ENCODE results near the gene DMRT1.

Gene DMRT1

GRCh38 chr9:971901-972500 is 130.5 kb downstream of the DMRT1 start:
- DNase-seq (ENCODE audit: low read depth) = no peak

- no peak for DNase-seq (ENCODE audit: low read depth)
Measured at GRCh38 chr9:972501-973294, 131.2 kb downstream of the DMRT1 start.

- no peak for DNase-seq (ENCODE audit: low read depth)
Measured at GRCh38 chr9:973295-973834, 131.9 kb downstream of the DMRT1 start.

- DNase-seq (ENCODE audit: low read depth) = no peak
Measured at GRCh38 chr9:974031-974995, 132.8 kb downstream of the DMRT1 start.

GRCh38 chr9:974996-975739 is 133.7 kb downstream of the DMRT1 start:
- no peak for DNase-seq (ENCODE audit: low read depth)

- no peak for DNase-seq (ENCODE audit: low read depth)
Measured at GRCh38 chr9:975740-976257, 134.3 kb downstream of the DMRT1 start.

- DNase-seq (ENCODE audit: low read depth) = no peak
Measured at GRCh38 chr9:976258-976942, 134.9 kb downstream of the DMRT1 start, which contains the start of gene DMRT3. Gene DMRT3 (plus strand): TSS chr9:976655. CDS start chr9:977002, 347 bp downstream.

- DNase-seq (ENCODE audit: low read depth) = no peak
Measured at GRCh38 chr9:976943-977837, 135.7 kb downstream of the DMRT1 start.

- DNase-seq (ENCODE audit: low read depth) = no peak
Measured at GRCh38 chr9:977838-978830, 136.6 kb downstream of the DMRT1 start.

- no peak for DNase-seq (ENCODE audit: low read depth)
Measured at GRCh38 chr9:979983-980382, 138.5 kb downstream of the DMRT1 start.

GRCh38 chr9:980640-981039 is 139.1 kb downstream of the DMRT1 start:
- no peak for DNase-seq (ENCODE audit: low read depth)

GRCh38 chr9:981491-981898 is 140.0 kb downstream of the DMRT1 start:
- no peak for DNase-seq (ENCODE audit: low read depth)

GRCh38 chr9:982394-983230 is 141.1 kb downstream of the DMRT1 start:
- no peak for DNase-seq (ENCODE audit: low read depth)

GRCh38 chr9:994005-994404 is 152.5 kb downstream of the DMRT1 start:
- no peak for DNase-seq (ENCODE audit: low read depth)

- DNase-seq (ENCODE audit: low read depth) = no peak
Measured at GRCh38 chr9:995192-995591, 153.7 kb downstream of the DMRT1 start.

GRCh38 chr9:995781-996180 is 154.3 kb downstream of the DMRT1 start:
- DNase-seq (ENCODE audit: low read depth) = no peak
